Ishikawa (cell line): Measurements from ENCODE around the gene HSPA1L.

Experiments
- EP300 ChIP-seq: IDR thresholded peaks from 2 replicates; pipeline ENCODE4 v1.6.1; 2012; ENCODE audit warnings: borderline replicate concordance
- REST ChIP-seq: IDR thresholded peaks from 2 replicates; pipeline ENCODE4 v1.6.1; 2012; ENCODE audit warnings: low read depth, mild to moderate bottlenecking
- TAF1 ChIP-seq: IDR thresholded peaks from 2 replicates; pipeline ENCODE4 v1.6.1; 2012; ENCODE audit warnings: low read depth, mild to moderate bottlenecking
- YY1 ChIP-seq: IDR thresholded peaks from 2 replicates; pipeline ENCODE4 v1.6.1; 2012; ENCODE audit warnings: low read depth
- ZBTB7A ChIP-seq: IDR thresholded peaks from 2 replicates; pipeline ENCODE4 v1.6.1; 2012; ENCODE audit warnings: low read depth

- TF ChIP-seq REST (no peak), TAF1 (no peak), YY1 (no peak), ZBTB7A (no peak), EP300 (no peak)
These were observed 52.0 kb downstream of the HSPA1L start for GRCh38 chr6:31762878-31763618.
